H1 (cell line): ENCODE measurements around the gene MBD3. TPM values are rescaled to one million over a fixed set of nuclear protein-coding genes. Genes with fewer than 3 reads are reported as not detected.

Experiments used
- CTCF ChIA-PET: fragments of 300-600 bp; sonication (Branson Sonifier 250); formaldehyde crosslinking; loops from one replicate; lab custom pipeline; 2021; ENCODE audit not compliant: partially characterized antibody; lab: Charles Lee
- POLR2A ChIA-PET: fragments of 300-600 bp; sonication (Branson Sonifier 250); formaldehyde crosslinking; loops from one replicate; lab custom pipeline; 2021; ENCODE audit warnings: inconsistent platforms; ENCODE audit not compliant: partially characterized antibody; lab: Charles Lee
- DNase-seq, 2 experiments: peaks; one replicate each; pipeline versions ENCODE4 v3.0.0 to v3.0.0-alpha.2; 2010 to 2022; ENCODE audit warnings: low spot score in 2 of 2, low read depth in 1 of 2, mixed read lengths in 1 of 2
- FAIRE-seq: peaks from 2 replicates; lab custom pipeline; 2011; peaks lifted over from hg19 to GRCh38; lab: Jason Lieb, UNC
- H2AFZ ChIP-seq: 2 replicates; pipeline ENCODE4 v1.8.1; 2012; ENCODE audit warnings: low read length, inconsistent platforms
- H2AK5ac ChIP-seq: 2 replicates; pipeline ENCODE4 v1.6.1; 2013; ENCODE audit warnings: low read depth, low read length
- H2BK120ac ChIP-seq: replicated peaks from 2 replicates; pipeline ENCODE3; 2013; ENCODE audit warnings: low read depth, low read length, inconsistent platforms
- H2BK12ac ChIP-seq: 2 replicates; pipeline ENCODE4 v1.6.1; 2013; ENCODE audit warnings: low read depth, low read length
- H2BK15ac ChIP-seq: 2 replicates; pipeline ENCODE4 v1.6.1; 2013; ENCODE audit warnings: low read length
- H2BK20ac ChIP-seq: 2 replicates; pipeline ENCODE4 v1.6.1; 2013; ENCODE audit warnings: low read length
- H2BK5ac ChIP-seq: 2 replicates; pipeline ENCODE4 v1.6.1; 2013; ENCODE audit warnings: low read depth, low read length
- H3K14ac ChIP-seq: 2 replicates; pipeline ENCODE4 v1.6.1; 2013; ENCODE audit warnings: inconsistent platforms; ENCODE audit not compliant: insufficient read length
- H3K18ac ChIP-seq: 2 replicates; pipeline ENCODE4 v1.6.1; 2013; ENCODE audit warnings: low read length; ENCODE audit errors: extremely low read depth
- H3K23ac ChIP-seq: 2 replicates; pipeline ENCODE4 v1.6.1; 2013; ENCODE audit warnings: inconsistent platforms; ENCODE audit not compliant: insufficient read length
- H3K23me2 ChIP-seq: 2 replicates; pipeline ENCODE4 v1.6.1; 2013; ENCODE audit warnings: low read depth, low read length
- H3K27ac ChIP-seq: 2 replicates; pipeline ENCODE4 v1.6.1; 2011; ENCODE audit warnings: low read depth, low read length, inconsistent platforms
- H3K27me3 ChIP-seq, 4 experiments: replicated peaks in 1 of 4; 1 replicate in 1 of 4; 2 replicates in 3 of 4; pipeline versions ENCODE4 v1.6.1 to v1.8.1; 2011 to 2013; ENCODE audit warnings: low read length in 3 of 4, mild to moderate bottlenecking in 3 of 4, inconsistent platforms in 2 of 4, mixed read lengths in 2 of 4, moderate library complexity in 1 of 4; ENCODE audit not compliant: control insufficient read depth in 3 of 4, insufficient read depth in 3 of 4; ENCODE audit errors: extremely low read depth in 1 of 4
- H3K36me3 ChIP-seq, 4 experiments: 2 replicates each; pipeline versions ENCODE4 v1.6.1 to v1.8.1; 2011 to 2013; ENCODE audit warnings: mild to moderate bottlenecking in 4 of 4, low read length in 3 of 4, moderate library complexity in 2 of 4, control low read depth in 1 of 4, inconsistent platforms in 1 of 4; ENCODE audit not compliant: insufficient read depth in 4 of 4, control insufficient read depth in 2 of 4
- H3K4ac ChIP-seq: replicated peaks from 2 replicates; pipeline ENCODE3; 2013; ENCODE audit warnings: low read length, low read depth, mixed read lengths, inconsistent platforms; ENCODE audit not compliant: insufficient read length
- H3K4me1 ChIP-seq, 4 experiments: replicated peaks in 1 of 4; 1 replicate in 1 of 4; 2 replicates in 3 of 4; pipeline versions ENCODE4 v1.6.1 to v1.8.1; 2011 to 2013; ENCODE audit warnings: low read length in 3 of 4, inconsistent platforms in 2 of 4, mixed read lengths in 1 of 4; ENCODE audit not compliant: insufficient read depth in 4 of 4, control insufficient read depth in 3 of 4
- H3K4me2 ChIP-seq, 2 experiments: 2 replicates each; pipeline versions ENCODE4 v1.6.1 to v1.8.1; 2011 to 2013; ENCODE audit warnings: low read depth in 2 of 2, low read length in 2 of 2, control low read depth in 1 of 2, inconsistent platforms in 1 of 2, mild to moderate bottlenecking in 1 of 2; ENCODE audit not compliant: insufficient read depth in 1 of 2
- H3K4me3 ChIP-seq, 4 experiments: fragments of 200-600, 300-600 bp in 1 of 4; sonication (generic), shearing (Covaris generic), sonication (Bioruptor Twin) in 1 of 4; 2 replicates each; pipeline versions ENCODE4 v1.5.1 to v1.8.1; 2011 to 2016; ENCODE audit warnings: low read length in 4 of 4, low read depth in 3 of 4, control low read depth in 2 of 4, inconsistent platforms in 2 of 4, mild to moderate bottlenecking in 2 of 4, mixed read lengths in 1 of 4, moderate library complexity in 1 of 4; ENCODE audit not compliant: insufficient read depth in 2 of 4; ENCODE audit errors: extremely low read depth in 1 of 4
- H3K56ac ChIP-seq: replicated peaks from 2 replicates; pipeline ENCODE3; 2013; ENCODE audit warnings: low read depth, mild to moderate bottlenecking, mixed read lengths, low read length, inconsistent platforms; ENCODE audit not compliant: insufficient read length
- H3K79me1 ChIP-seq: 2 replicates; pipeline ENCODE4 v1.6.1; 2013; ENCODE audit warnings: low read depth, low read length, control low read depth
- H3K79me2 ChIP-seq, 2 experiments: 2 replicates each; pipeline versions ENCODE4 v1.6.1 to v1.8.1; 2012 to 2013; ENCODE audit warnings: low read length in 2 of 2, mild to moderate bottlenecking in 2 of 2, inconsistent platforms in 1 of 2; ENCODE audit not compliant: insufficient read depth in 2 of 2, control insufficient read depth in 1 of 2
- H3K9ac ChIP-seq, 4 experiments: replicated peaks in 1 of 4; 1 replicate in 1 of 4; 2 replicates in 3 of 4; pipeline versions ENCODE4 v1.6.1 to v1.8.1; 2011 to 2013; ENCODE audit warnings: low read depth in 3 of 4, low read length in 3 of 4, control low read depth in 2 of 4, mild to moderate bottlenecking in 2 of 4, moderate library complexity in 2 of 4, inconsistent platforms in 1 of 4; ENCODE audit errors: extremely low read depth in 1 of 4
- H3K9me3 ChIP-seq, 2 experiments: 2 replicates each; pipeline versions ENCODE4 v1.6.1 to v1.8.1; 2012 to 2013; ENCODE audit warnings: mild to moderate bottlenecking in 2 of 2, moderate library complexity in 2 of 2, control low read depth in 1 of 2, inconsistent platforms in 1 of 2, low read depth in 1 of 2, low read length in 1 of 2, mixed read lengths in 1 of 2; ENCODE audit not compliant: insufficient read depth in 2 of 2
- H4K20me1 ChIP-seq, 2 experiments: replicated peaks in 1 of 2; 2 replicates each; pipeline versions ENCODE3 to v1.8.1; 2011 to 2013; ENCODE audit warnings: inconsistent platforms in 2 of 2, low read length in 2 of 2, mild to moderate bottlenecking in 1 of 2; ENCODE audit not compliant: insufficient read depth in 2 of 2, control insufficient read depth in 1 of 2
- H4K5ac ChIP-seq: 2 replicates; pipeline ENCODE4 v1.6.1; 2013; ENCODE audit warnings: low read length, low read depth, mixed read lengths, inconsistent platforms; ENCODE audit not compliant: insufficient read length
- H4K8ac ChIP-seq: 2 replicates; pipeline ENCODE4 v1.8.0; 2013; ENCODE audit warnings: mild to moderate bottlenecking, moderate library complexity, low read length, inconsistent platforms; ENCODE audit not compliant: insufficient read depth; ENCODE audit errors: extremely low read depth
- H4K91ac ChIP-seq: replicated peaks from 2 replicates; pipeline ENCODE3; 2013; ENCODE audit warnings: low read length, mixed read lengths, inconsistent platforms; ENCODE audit not compliant: insufficient read length
- CTBP2 ChIP-seq: IDR thresholded peaks from 2 replicates; pipeline ENCODE4 v1.7.0; 2011; ENCODE audit warnings: borderline replicate concordance, mild to moderate bottlenecking, moderate library complexity, mixed read lengths, low read length; ENCODE audit not compliant: insufficient read depth, insufficient read length
- WGBS, 2 experiments: shearing (Covaris generic) in 1 of 2; methylation state at CpG; one replicate each; pipeline versions ENCODE4 v1.1.6 to v1.1.7; 2013 to 2015; ENCODE audit warnings: low lambda C conversion rate in 2 of 2, mixed read lengths in 2 of 2, inconsistent platforms in 1 of 2, low coverage in 1 of 2, missing lambda C conversion rate in 1 of 2; ENCODE audit not compliant: insufficient replicate concordance in 2 of 2, insufficient coverage in 1 of 2, insufficient read length in 1 of 2; ENCODE audit errors: extremely low coverage in 1 of 2, missing lambda C conversion rate in 1 of 2; 5-methylcytosine and 5-hydroxymethylcytosine counted together
- polyA plus RNA-seq, 7 experiments: library from polyadenylated mRNA; depleted of rRNA in 3 of 7; stranded (reverse) in 5 of 7; unstranded in 2 of 7; fragments of >200 nt in 5 of 7; fragments of 200-250 nt in 2 of 7; gene quantifications; 1 replicate in 5 of 7; 2 replicates in 1 of 7; 4 replicates in 1 of 7; pipeline versions ENCODE4 v1.2.1 to v1.2.3, GENCODE V29; 2011 to 2013; ENCODE audit warnings: missing spikeins in 2 of 7, mixed read lengths in 2 of 7
- total RNA-seq: library from RNA; stranded (reverse); fragmentation: NEBNext Ultra II Directional; extraction: Animal tissue kit (Norgen Biotek cat#: 25700); gene quantifications from 2 replicates; pipeline ENCODE4 v1.2.1, GENCODE V29; 2021

The MBD3 gene
- total and polyA plus RNA-seq, 2 of the 8 experiments (the other 6 are each of a cell fraction or from before 2014, with no cell fraction given) = 88.2 to 110 TPM

GRCh38 chr19:1563251-1563650, 29.4 kb downstream of the MBD3 start:
- no peaks in the 10 kb centered on the region; a peak in 2 of 8 replicates for H3K36me3 ChIP-seq
- no peak overlapping the region for H3K27ac ChIP-seq
- peaks cover 12 to 77% of the 10 kb centered on the region in 2 experiments for H3K79me2 ChIP-seq
- H4K5ac ChIP-seq = no peak overlapping the region
- H3K18ac ChIP-seq = no peak overlapping the region
- ChIA-PET POLR2A (interaction anchor here (0.6 to 1.8 kb wide), 4 partner anchors 8 to 377 kb away, joined by 3 to 5 read pairs (median 3); no protein-coding TSS in a partner anchor), CTCF (interaction anchor here (0.6 to 3.6 kb wide), 3 partner anchors 15 to 382 kb away, joined by 3 to 17 read pairs (median 5); no protein-coding TSS in a partner anchor)
- H3K9ac ChIP-seq = no peak overlapping the region
- DNase-seq (no peak), FAIRE-seq (no peak)
- H3K9me3 ChIP-seq = no peaks in the 10 kb centered on the region
- H4K8ac ChIP-seq = no peak overlapping the region
- no peak overlapping the region for H2BK120ac ChIP-seq
- no peak overlapping the region for H2BK12ac ChIP-seq
- H2AK5ac ChIP-seq = no peak overlapping the region
- H3K23ac ChIP-seq = no peak overlapping the region
- H2AFZ ChIP-seq = no peak overlapping the region
- WGBS, 2 experiments = 93% methylated on average over 6 of the region's 6 CpGs; no CpG with 5 or more reads in 1 of the 2 experiments
- no peak overlapping the region for H3K4me2 ChIP-seq
- H2BK15ac ChIP-seq = no peak overlapping the region
- H4K20me1 ChIP-seq = peaks cover 31 to 46% of the 10 kb centered on the region in 2 experiments
- TF ChIP-seq CTBP2 = no peak
- TF ChIP-seq, all 59 proteins: peak for 0
- no peaks in the 10 kb centered on the region for H3K27me3 ChIP-seq
- no peak overlapping the region for H3K14ac ChIP-seq
- no peak overlapping the region for H4K91ac ChIP-seq
- H3K4me1 ChIP-seq = peaks cover 0 to 8% (median 7%) of the 10 kb centered on the region in 4 experiments; a peak in 6 of 7 replicates
- no peak overlapping the region for H3K56ac ChIP-seq
- H3K23me2 ChIP-seq = peaks cover 3% of the 10 kb centered on the region; the same call in 1 of the 2 replicates
- no peak overlapping the region for H3K4me3 ChIP-seq
- no peak overlapping the region for H3K4ac ChIP-seq
- peaks cover 26% of the 10 kb centered on the region for H3K79me1 ChIP-seq
- no peak overlapping the region for H2BK5ac ChIP-seq
- H2BK20ac ChIP-seq = no peak overlapping the region
